ENCODE measurements around the gene CEP57.

DNA sequence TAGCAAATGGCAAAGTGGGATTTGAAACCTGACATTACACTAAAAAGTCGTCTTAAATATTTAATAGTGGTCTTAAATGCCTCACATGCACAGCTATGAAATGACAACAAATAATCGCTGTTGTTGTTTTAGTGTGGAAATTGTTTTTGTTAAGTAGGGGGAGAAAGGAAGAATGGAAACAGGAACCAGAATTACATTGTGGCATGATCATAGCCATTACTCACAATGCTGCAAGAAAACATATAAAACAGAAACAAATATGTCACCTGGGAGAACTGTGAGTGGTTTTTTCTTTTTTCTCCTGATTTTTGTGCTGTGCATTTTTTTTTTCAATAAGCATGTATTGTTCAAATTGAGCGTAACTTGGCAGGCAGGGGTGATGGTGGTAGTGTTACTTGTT is 23.6 kb upstream of the CEP57 start:
- TF ChIP-seq, protein P1, sequence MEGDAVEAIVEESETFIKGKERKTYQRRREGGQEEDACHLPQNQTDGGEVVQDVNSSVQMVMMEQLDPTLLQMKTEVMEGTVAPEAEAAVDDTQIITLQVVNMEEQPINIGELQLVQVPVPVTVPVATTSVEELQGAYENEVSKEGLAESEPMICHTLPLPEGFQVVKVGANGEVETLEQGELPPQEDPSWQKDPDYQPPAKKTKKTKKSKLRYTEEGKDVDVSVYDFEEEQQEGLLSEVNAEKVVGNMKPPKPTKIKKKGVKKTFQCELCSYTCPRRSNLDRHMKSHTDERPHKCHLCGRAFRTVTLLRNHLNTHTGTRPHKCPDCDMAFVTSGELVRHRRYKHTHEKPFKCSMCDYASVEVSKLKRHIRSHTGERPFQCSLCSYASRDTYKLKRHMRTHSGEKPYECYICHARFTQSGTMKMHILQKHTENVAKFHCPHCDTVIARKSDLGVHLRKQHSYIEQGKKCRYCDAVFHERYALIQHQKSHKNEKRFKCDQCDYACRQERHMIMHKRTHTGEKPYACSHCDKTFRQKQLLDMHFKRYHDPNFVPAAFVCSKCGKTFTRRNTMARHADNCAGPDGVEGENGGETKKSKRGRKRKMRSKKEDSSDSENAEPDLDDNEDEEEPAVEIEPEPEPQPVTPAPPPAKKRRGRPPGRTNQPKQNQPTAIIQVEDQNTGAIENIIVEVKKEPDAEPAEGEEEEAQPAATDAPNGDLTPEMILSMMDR (conservative IDR thresholded peaks at IDR 0.05; ENCODE audit: low read length) = no peak
- no peak for TF ChIP-seq EZH2phosphoT487 (IDR thresholded peaks at IDR 0.05; ENCODE audit: borderline replicate concordance, low read depth, low read length)
